ENCODE results near the gene DMBX1.

GRCh38 chr1:46526691-46527291 is 37.2 kb downstream of the DMBX1 start:
- TF ChIP-seq, protein P1, sequence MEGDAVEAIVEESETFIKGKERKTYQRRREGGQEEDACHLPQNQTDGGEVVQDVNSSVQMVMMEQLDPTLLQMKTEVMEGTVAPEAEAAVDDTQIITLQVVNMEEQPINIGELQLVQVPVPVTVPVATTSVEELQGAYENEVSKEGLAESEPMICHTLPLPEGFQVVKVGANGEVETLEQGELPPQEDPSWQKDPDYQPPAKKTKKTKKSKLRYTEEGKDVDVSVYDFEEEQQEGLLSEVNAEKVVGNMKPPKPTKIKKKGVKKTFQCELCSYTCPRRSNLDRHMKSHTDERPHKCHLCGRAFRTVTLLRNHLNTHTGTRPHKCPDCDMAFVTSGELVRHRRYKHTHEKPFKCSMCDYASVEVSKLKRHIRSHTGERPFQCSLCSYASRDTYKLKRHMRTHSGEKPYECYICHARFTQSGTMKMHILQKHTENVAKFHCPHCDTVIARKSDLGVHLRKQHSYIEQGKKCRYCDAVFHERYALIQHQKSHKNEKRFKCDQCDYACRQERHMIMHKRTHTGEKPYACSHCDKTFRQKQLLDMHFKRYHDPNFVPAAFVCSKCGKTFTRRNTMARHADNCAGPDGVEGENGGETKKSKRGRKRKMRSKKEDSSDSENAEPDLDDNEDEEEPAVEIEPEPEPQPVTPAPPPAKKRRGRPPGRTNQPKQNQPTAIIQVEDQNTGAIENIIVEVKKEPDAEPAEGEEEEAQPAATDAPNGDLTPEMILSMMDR (IDR thresholded peaks at IDR 0.05) = no peak
- no peak for TF ChIP-seq EZH2 (IDR thresholded peaks at IDR 0.05; ENCODE audit: borderline replicate concordance, insufficient read depth, low read depth, low read length, poor library complexity, severe bottlenecking)
